Astrocyte of the hippocampus (primary cell): Measurements from ENCODE around the gene PLCL2.

ENCODE experiments used
- DNase-seq: peaks from one replicate; pipeline ENCODE4 v3.0.0; 2011; ENCODE audit warnings: low read depth, low spot score

The PLCL2 gene

GRCh38 chr3:16913264-16913580, 28.5 kb downstream of the PLCL2 start:
- DNase-seq: no peak

GRCh38 chr3:16916840-16917239, 32.1 kb downstream of the PLCL2 start:
- no peak for DNase-seq

GRCh38 chr3:16917256-16917935, 32.6 kb downstream of the PLCL2 start:
- peak; percentile 16 for DNase-seq

- DNase-seq: no peak
Observed at GRCh38 chr3:16917980-16918682, 33.4 kb downstream of the PLCL2 start.

- no peak for DNase-seq
Observed at GRCh38 chr3:16918683-16919025, 33.9 kb downstream of the PLCL2 start.

GRCh38 chr3:16923112-16923511, 38.4 kb downstream of the PLCL2 start:
- DNase-seq: no peak

- no peak for DNase-seq
Observed at GRCh38 chr3:16927485-16927884, 42.7 kb downstream of the PLCL2 start.

GRCh38 chr3:16928386-16929132, 43.8 kb downstream of the PLCL2 start:
- no peak for DNase-seq

- no peak for DNase-seq
Observed at GRCh38 chr3:16929311-16929710, 44.6 kb downstream of the PLCL2 start.

- DNase-seq: no peak
Observed at GRCh38 chr3:16932877-16933276, 48.1 kb downstream of the PLCL2 start.

- no peak for DNase-seq
Observed at GRCh38 chr3:16935781-16936180, 51.0 kb downstream of the PLCL2 start.

GRCh38 chr3:16936233-16936632, 51.5 kb downstream of the PLCL2 start:
- DNase-seq: no peak

- no peak for DNase-seq
Observed at GRCh38 chr3:16936676-16937230, 52.0 kb downstream of the PLCL2 start.

GRCh38 chr3:16937326-16937845, 52.6 kb downstream of the PLCL2 start:
- no peak for DNase-seq

GRCh38 chr3:16940769-16941700, 56.3 kb downstream of the PLCL2 start:
- no peak for DNase-seq

- no peak for DNase-seq
Observed at GRCh38 chr3:16942955-16943354, 58.2 kb downstream of the PLCL2 start.

GRCh38 chr3:16943857-16944256, 59.1 kb downstream of the PLCL2 start:
- DNase-seq: no peak

- DNase-seq: no peak
Observed at GRCh38 chr3:16944356-16944755, 59.6 kb downstream of the PLCL2 start.

GRCh38 chr3:16945330-16945729, 60.6 kb downstream of the PLCL2 start:
- peak; percentile 24 for DNase-seq

- no peak for DNase-seq
Observed at GRCh38 chr3:16950282-16950681, 65.5 kb downstream of the PLCL2 start.

GRCh38 chr3:16950845-16951244, 66.1 kb downstream of the PLCL2 start:
- no peak for DNase-seq
